ENCODE data around the gene MAG. TPM values are rescaled to one million over a fixed set of nuclear protein-coding genes. Genes with fewer than 3 reads are reported as not detected.

MAG gene
- total RNA-seq, 1 donor from 2014 or later: not detected

GRCh38 chr19:35341006-35341405 lies 49.0 kb downstream of the MAG start:
- H3K27me3 Mint-ChIP-seq (ENCODE audit: low read depth): peaks cover 42% of the 10 kb centered on the region
- no peak for TF ChIP-seq CTCF (IDR thresholded peaks at IDR 0.05)
- no peaks in the 10 kb centered on the region for H3K4me1 Mint-ChIP-seq (ENCODE audit: low read depth)

GRCh38 chr19:35341565-35342225 lies 49.7 kb downstream of the MAG start:
- Mint-ChIP-seq H3K4me1 (ENCODE audit: low read depth) (no peaks in the 10 kb centered on the region), H3K9me3 (ENCODE audit: low read depth) (no peaks in the 10 kb centered on the region), H3K4me3 (ENCODE audit: unreplicated experiment) (no peak overlapping the region), H3K36me3 (ENCODE audit: low read depth) (no peaks in the 10 kb centered on the region), H3K27ac (ENCODE audit: unreplicated experiment) (no peak overlapping the region), H3K27me3 (ENCODE audit: low read depth) (peaks cover 44% of the 10 kb centered on the region)
- DNase-seq (ENCODE audit: low spot score): peak; percentile 69
- no peak for TF ChIP-seq CTCF (IDR thresholded peaks at IDR 0.05)

More at GRCh38 chr19:35341006-35341405, 49.0 kb downstream of the MAG start:
- Mint-ChIP-seq H3K4me3 (ENCODE audit: unreplicated experiment) (no peak overlapping the region), H3K36me3 (ENCODE audit: low read depth) (no peaks in the 10 kb centered on the region), H3K27ac (ENCODE audit: unreplicated experiment) (no peak overlapping the region), H3K9me3 (ENCODE audit: low read depth) (no peaks in the 10 kb centered on the region)
- peak; percentile 74 for DNase-seq (ENCODE audit: low spot score)

- TF ChIP-seq CTCF (IDR thresholded peaks at IDR 0.05): no peak
- no peak overlapping the region for H3K4me3 Mint-ChIP-seq (ENCODE audit: unreplicated experiment)
- peak; percentile 64 for DNase-seq (ENCODE audit: low spot score)
- H3K9me3 Mint-ChIP-seq (ENCODE audit: low read depth): no peaks in the 10 kb centered on the region
- no peak overlapping the region for H3K27ac Mint-ChIP-seq (ENCODE audit: unreplicated experiment)
- no peaks in the 10 kb centered on the region for H3K36me3 Mint-ChIP-seq (ENCODE audit: low read depth)
- no peaks in the 10 kb centered on the region for H3K4me1 Mint-ChIP-seq (ENCODE audit: low read depth)
- H3K27me3 Mint-ChIP-seq (ENCODE audit: low read depth): peaks cover 45% of the 10 kb centered on the region
These were observed 50.5 kb downstream of the MAG start for GRCh38 chr19:35342430-35342829.

- DNase-seq (ENCODE audit: low spot score): peak; percentile 59
- Mint-ChIP-seq H3K27me3 (ENCODE audit: low read depth) (peaks cover 61% of the 10 kb centered on the region), H3K4me1 (ENCODE audit: low read depth) (no peaks in the 10 kb centered on the region), H3K27ac (ENCODE audit: unreplicated experiment) (no peak overlapping the region), H3K4me3 (ENCODE audit: unreplicated experiment) (no peak overlapping the region), H3K9me3 (ENCODE audit: low read depth) (no peaks in the 10 kb centered on the region), H3K36me3 (ENCODE audit: low read depth) (peaks cover 1% of the 10 kb centered on the region)
- TF ChIP-seq CTCF (IDR thresholded peaks at IDR 0.05): no peak
These were observed 52.6 kb downstream of the MAG start for GRCh38 chr19:35344511-35345031.

GRCh38 chr19:35345671-35346111 lies 53.7 kb downstream of the MAG start:
- Mint-ChIP-seq H3K27me3 (ENCODE audit: low read depth) (peaks cover 58% of the 10 kb centered on the region), H3K36me3 (ENCODE audit: low read depth) (peaks cover 1% of the 10 kb centered on the region), H3K4me3 (ENCODE audit: unreplicated experiment) (no peak overlapping the region), H3K27ac (ENCODE audit: unreplicated experiment) (no peak overlapping the region), H3K9me3 (ENCODE audit: low read depth) (no peaks in the 10 kb centered on the region), H3K4me1 (ENCODE audit: low read depth) (no peaks in the 10 kb centered on the region)
- TF ChIP-seq CTCF (IDR thresholded peaks at IDR 0.05): no peak
- no peak for DNase-seq (ENCODE audit: low spot score)
